NCI-H2196 treated with DMSO at 0.1 percent for 48 hours (cell line): Measurements from ENCODE around the gene CIP2A.

Experiments used
- DNase-seq: peaks from one replicate; lab custom pipeline; 2025; ENCODE audit not compliant: unreplicated experiment; lab: John Stamatoyannopoulos, UW

The CIP2A gene

GRCh38 chr3:108564564-108564963 is 24.7 kb downstream of the CIP2A start:
- no peak for DNase-seq

GRCh38 chr3:108562565-108562964 is 26.7 kb downstream of the CIP2A start:
- DNase-seq: no peak

DNA sequence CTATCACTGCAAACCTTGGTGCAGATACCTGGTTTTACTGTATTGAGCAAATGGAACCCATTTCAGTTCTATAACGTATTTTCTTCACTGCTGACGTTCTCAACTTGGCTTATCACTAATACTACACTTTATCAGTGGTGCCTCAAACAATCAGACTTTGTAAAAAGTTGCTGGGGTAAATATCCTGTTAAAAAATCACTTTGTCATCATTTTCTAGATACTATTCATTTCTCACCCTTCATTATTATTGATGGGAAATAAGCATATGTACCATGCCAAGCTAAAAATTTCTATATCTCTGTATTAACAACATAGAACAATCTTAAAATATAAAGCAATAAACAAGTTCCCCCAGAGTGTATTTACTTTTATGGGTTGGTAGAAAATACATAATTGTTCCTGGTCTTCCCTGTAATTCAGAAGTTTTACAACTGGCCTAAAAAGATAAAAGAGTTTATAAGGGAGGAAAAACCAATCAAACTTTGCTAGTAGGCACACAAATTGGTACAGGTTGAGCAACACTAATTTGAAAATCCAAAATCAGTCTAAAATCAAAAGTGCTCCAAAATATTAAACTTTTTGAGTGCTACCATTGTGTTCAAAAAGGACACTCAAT is 33.2 kb downstream of the CIP2A start:
- DNase-seq: no peak

- no peak for DNase-seq
Observed at GRCh38 chr3:108554913-108555571, 34.2 kb downstream of the CIP2A start.

- no peak for DNase-seq
Observed at GRCh38 chr3:108554229-108554628, 35.0 kb downstream of the CIP2A start.

- DNase-seq: peak; percentile 45
Observed at GRCh38 chr3:108552267-108553159, 36.7 kb downstream of the CIP2A start.

DNA sequence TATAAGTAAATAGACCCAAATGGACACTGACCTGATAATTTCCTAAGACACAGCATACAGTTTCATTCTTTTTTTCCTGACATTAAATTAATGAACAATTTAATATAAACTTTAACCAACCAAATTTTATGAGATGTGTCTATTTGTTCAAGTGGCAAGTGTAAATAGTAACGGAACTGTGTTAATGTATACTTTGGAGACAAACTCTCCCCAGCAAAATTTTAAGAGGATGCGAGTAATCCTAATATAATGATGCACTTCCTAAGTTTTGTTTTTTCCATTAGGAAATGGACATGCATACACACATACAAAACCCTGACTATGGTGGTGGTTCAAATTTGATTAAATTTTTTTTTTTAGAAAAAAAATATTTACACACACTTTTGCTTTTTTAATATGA is 40.4 kb downstream of the CIP2A start:
- no peak for DNase-seq

DNA sequence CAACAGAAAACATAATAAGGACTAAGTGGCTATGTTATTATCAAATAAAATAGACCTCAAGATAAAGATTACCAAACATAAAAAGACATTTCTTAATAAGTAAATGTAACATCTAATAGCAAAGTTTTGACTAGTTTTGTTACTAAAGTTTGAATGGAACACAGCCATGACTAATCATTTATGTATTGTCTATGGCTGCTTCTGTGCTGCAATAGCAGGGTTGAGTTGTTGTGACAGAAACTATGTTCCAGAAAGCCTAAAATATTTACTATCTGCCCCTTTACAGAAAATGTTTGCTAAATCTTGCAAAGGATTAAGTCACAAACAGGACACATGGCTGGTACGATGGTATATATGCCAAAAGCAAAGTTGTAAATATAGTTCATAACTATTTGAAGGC is 40.9 kb downstream of the CIP2A start:
- no peak for DNase-seq

DNA sequence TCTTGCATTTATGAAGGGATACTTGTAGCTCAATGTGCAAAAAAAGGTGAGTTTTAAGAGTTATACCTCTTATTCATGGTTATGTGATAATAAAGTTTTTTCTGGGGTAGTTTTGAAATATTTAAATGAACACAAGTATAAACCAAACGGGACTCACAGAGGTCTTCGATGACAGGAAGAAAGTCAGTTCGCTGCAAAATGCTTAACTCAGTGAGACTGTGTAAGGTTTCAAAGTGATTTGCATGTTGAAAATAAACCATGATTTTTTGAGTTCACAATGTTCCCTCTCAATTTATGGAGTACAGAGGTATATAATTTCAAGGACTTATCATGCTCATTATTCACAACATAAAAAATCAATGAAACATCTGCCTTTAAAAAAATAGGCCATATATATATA is 42.5 kb downstream of the CIP2A start:
- DNase-seq: no peak

DNA sequence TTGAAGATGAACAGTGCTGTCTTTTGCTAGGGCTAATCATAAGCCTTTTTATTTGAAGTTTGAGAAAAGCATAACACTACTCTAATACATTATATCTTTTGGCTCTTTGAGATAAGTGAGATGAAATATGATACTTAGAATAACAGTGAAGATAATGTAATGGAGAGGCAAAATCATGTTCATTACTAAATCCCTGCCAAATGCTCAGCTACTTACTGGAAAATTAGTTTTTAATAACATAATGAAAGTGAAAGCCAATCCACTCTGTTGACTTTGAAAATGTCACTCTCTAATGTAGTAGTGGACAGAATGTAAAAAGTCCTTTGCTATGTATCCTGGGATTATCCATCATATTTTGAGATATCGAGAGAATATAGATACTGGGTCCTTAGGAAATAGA is 43.0 kb downstream of the CIP2A start:
- DNase-seq: peak; percentile 7

- DNase-seq: no peak
Observed at GRCh38 chr3:108538083-108538482, 51.2 kb downstream of the CIP2A start.

DNA sequence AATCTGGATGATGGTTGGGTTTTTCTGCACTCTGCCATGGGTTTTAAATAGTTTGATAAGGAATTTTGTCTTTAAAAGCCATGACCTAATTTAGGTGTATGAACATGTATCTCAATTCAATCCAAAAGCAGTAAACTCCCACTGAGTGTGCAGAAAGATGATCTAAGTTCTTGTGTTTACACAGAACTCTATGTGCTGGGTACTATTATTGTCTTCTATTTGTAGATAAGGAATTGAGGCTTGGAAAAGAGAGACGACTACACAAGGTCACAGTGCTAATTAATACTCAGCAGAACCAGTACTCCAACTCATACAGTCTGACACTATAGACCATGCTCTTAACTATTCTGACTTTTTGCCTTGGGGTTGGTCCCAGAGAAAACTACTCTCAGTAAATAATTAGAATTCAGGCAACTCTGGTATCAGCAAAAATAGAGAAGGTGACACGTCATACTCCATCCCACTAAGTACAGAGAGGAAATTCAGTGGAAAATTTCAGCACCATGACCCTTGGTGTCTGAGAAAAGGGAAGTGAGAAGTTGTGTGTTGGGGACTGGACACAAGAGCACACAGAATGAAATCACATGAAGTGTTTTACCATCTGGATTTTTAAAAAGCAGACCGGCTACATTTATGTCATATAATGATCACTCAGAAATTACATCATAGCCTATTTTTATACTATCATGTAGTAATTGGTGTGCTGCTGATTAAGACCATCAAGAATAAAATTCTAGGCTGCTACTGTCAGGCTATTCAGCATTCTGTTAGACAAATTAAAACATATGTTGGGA is 60.6 kb downstream of the CIP2A start:
- DNase-seq: no peak

- DNase-seq: no peak
Observed at GRCh38 chr3:108527817-108528216, 61.4 kb downstream of the CIP2A start.

DNA sequence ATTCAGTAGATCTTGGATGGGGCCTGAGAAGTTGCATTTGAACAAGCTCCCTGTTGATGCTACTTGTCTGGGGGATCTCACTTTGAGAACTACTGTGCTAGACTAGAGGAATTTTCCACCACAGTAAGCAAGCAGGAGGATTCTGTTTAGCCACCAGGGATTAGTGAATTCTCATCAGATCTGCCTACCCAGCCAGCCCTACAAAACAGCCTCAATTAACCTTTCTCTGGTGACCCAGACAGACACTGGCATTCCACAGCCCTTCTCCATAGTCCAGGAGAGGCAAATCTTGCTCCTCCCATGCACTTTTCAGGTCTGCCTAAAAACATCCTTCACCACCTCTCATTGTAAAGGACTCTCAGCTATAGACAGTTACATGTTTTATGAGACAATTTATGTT is 62.1 kb downstream of the CIP2A start:
- no peak for DNase-seq

GRCh38 chr3:108525971-108526370 is 63.3 kb downstream of the CIP2A start:
- DNase-seq: no peak

- DNase-seq: no peak
Observed at GRCh38 chr3:108525256-108525655, 64.0 kb downstream of the CIP2A start.

GRCh38 chr3:108524537-108524936 is 64.7 kb downstream of the CIP2A start:
- no peak for DNase-seq

DNA sequence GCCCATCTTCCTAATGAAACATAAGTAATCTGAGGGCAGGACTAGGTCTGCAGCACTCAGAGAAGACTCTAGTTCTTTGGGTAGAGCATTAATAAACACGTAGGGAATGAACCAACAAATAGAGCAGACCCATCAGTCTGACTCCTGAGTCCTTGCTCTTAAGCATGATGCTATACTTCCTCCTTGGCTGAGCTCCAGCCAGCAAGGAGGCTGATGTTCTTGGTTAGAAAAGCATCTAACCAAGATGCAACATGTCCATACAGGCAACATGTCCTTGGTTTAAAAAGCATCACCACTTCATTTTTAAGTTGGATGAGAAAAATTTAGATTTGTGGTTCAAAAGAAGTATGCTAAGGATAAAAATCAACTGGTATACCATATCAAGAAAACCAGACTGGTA is 70.3 kb downstream of the CIP2A start:
- DNase-seq: no peak

- DNase-seq: no peak
Observed at GRCh38 chr3:108516881-108517280, 72.4 kb downstream of the CIP2A start.

- DNase-seq: no peak
Observed at GRCh38 chr3:108513961-108514360, 75.3 kb downstream of the CIP2A start.

- DNase-seq: no peak
Observed at GRCh38 chr3:108512671-108513070, 76.6 kb downstream of the CIP2A start.
